Activated T-cell treated with anti-CD3 and anti-CD28 coated beads, Interleukin-2, amount 50 U/mL, for 4 hours (primary cell): ENCODE results near the gene CDH1. TPM values are rescaled to one million over a fixed set of nuclear protein-coding genes. Genes with fewer than 3 reads are reported as not detected.
A peak's percentile ranks its signal among the peaks of the same experiment; 100 is the strongest.
"Not testable (repeated sequence)": the region's sequence is repeated elsewhere in the genome, so short reads cannot be mapped to it uniquely, and the experiment has no call there.

Experiments
- ATAC-seq, 2 donors: fragments of 200-7000 bp; cut with Tn5 transposase; one replicate each; pipeline ENCODE4 v1.10.0; 2021
- DNase-seq: peaks from one replicate; pipeline ENCODE4 v3.0.0-alpha.2; 2020
- H3K27me3 Mint-ChIP-seq: one replicate; pipeline ENCODE4 v1.8.0; 2021; ENCODE audit warnings: low read depth, mixed read lengths
- H3K36me3 Mint-ChIP-seq: one replicate; pipeline ENCODE4 v1.8.0; 2022; ENCODE audit warnings: mixed read lengths; ENCODE audit not compliant: insufficient read depth
- H3K4me1 Mint-ChIP-seq: one replicate; pipeline ENCODE4 v1.8.0; 2021; ENCODE audit warnings: low read depth, mixed read lengths
- H3K4me3 Mint-ChIP-seq: one replicate; pipeline ENCODE4 v1.8.0; 2021; ENCODE audit warnings: mild to moderate bottlenecking, moderate library complexity, mixed read lengths
- H3K9me3 Mint-ChIP-seq: one replicate; pipeline ENCODE4 v1.8.0; 2021; ENCODE audit warnings: mixed read lengths
- total RNA-seq, 3 donors: library from RNA; stranded (reverse); gene quantifications; one replicate each; pipeline ENCODE4 v1.2.1, GENCODE V29; 2021

The CDH1 gene
- total RNA-seq = 1 to 10 TPM in 2 of 3 donors, under 1 TPM in 1; 0.71 to 1.8 (median 1.3) TPM

- Mint-ChIP-seq H3K4me1 (peaks cover 9% of the 10 kb centered on the region), H3K27me3 (peaks cover 49% of the 10 kb centered on the region), H3K9me3 (no peaks in the 10 kb centered on the region), H3K36me3 (no peaks in the 10 kb centered on the region), H3K4me3 (peak within 1 kb of the TSS; percentile 64)
- no peak for DNase-seq
- ATAC-seq = peak; percentile 63 to 77
These were observed at the start of gene CDH1 for GRCh38 chr16:68737046-68737729. CDH1 (plus strand) TSS chr16:68737292; CDS start chr16:68737416, 124 bp downstream.

GRCh38 chr16:68689921-68690320 is 47.2 kb upstream of the CDH1 start:
- Mint-ChIP-seq H3K9me3 (no peaks in the 10 kb centered on the region), H3K36me3 (no peaks in the 10 kb centered on the region), H3K4me3 (no peak overlapping the region), H3K4me1 (no peaks in the 10 kb centered on the region), H3K27me3 (peaks cover 5% of the 10 kb centered on the region)
- DNase-seq = no peak
- ATAC-seq = no peak

- Mint-ChIP-seq H3K27me3 (peaks cover 5% of the 10 kb centered on the region), H3K4me1 (no peaks in the 10 kb centered on the region), H3K9me3 (no peaks in the 10 kb centered on the region), H3K36me3 (no peaks in the 10 kb centered on the region), H3K4me3 (no peak overlapping the region)
- no peak for ATAC-seq
- DNase-seq = no peak
These were observed 41.5 kb upstream of the CDH1 start for GRCh38 chr16:68695575-68695974.

GRCh38 chr16:68696514-68696913 is 40.6 kb upstream of the CDH1 start:
- DNase-seq (no peak), ATAC-seq (no peak)
- H3K36me3 Mint-ChIP-seq = no peaks in the 10 kb centered on the region
- H3K9me3 Mint-ChIP-seq = no peaks in the 10 kb centered on the region
- H3K4me3 Mint-ChIP-seq = no peak overlapping the region
- peaks cover 5% of the 10 kb centered on the region for H3K27me3 Mint-ChIP-seq
- H3K4me1 Mint-ChIP-seq = no peaks in the 10 kb centered on the region

- Mint-ChIP-seq H3K4me3 (no peak overlapping the region), H3K27me3 (peaks cover 4% of the 10 kb centered on the region), H3K9me3 (no peaks in the 10 kb centered on the region), H3K36me3 (no peaks in the 10 kb centered on the region), H3K4me1 (no peaks in the 10 kb centered on the region)
- DNase-seq = no peak
- no peak for ATAC-seq
These were observed 39.0 kb upstream of the CDH1 start for GRCh38 chr16:68698091-68698490.

GRCh38 chr16:68700120-68700519 is 37.0 kb upstream of the CDH1 start:
- H3K36me3 Mint-ChIP-seq = no peaks in the 10 kb centered on the region
- H3K27me3 Mint-ChIP-seq = peaks cover 8% of the 10 kb centered on the region
- no peaks in the 10 kb centered on the region for H3K4me1 Mint-ChIP-seq
- no peaks in the 10 kb centered on the region for H3K9me3 Mint-ChIP-seq
- ATAC-seq (no peak), DNase-seq (no peak)
- H3K4me3 Mint-ChIP-seq = no peak overlapping the region

- no peak overlapping the region for H3K4me3 Mint-ChIP-seq
- H3K4me1 Mint-ChIP-seq = no peaks in the 10 kb centered on the region
- ATAC-seq = no peak
- H3K27me3 Mint-ChIP-seq = peaks cover 8% of the 10 kb centered on the region
- DNase-seq = no peak
- H3K36me3 Mint-ChIP-seq = no peaks in the 10 kb centered on the region
- no peaks in the 10 kb centered on the region for H3K9me3 Mint-ChIP-seq
These were observed 36.3 kb upstream of the CDH1 start for GRCh38 chr16:68700831-68701230.

GRCh38 chr16:68704232-68704867 is 32.7 kb upstream of the CDH1 start:
- Mint-ChIP-seq H3K4me1 (no peaks in the 10 kb centered on the region), H3K9me3 (no peaks in the 10 kb centered on the region), H3K36me3 (no peaks in the 10 kb centered on the region), H3K27me3 (peaks cover 5% of the 10 kb centered on the region), H3K4me3 (no peak overlapping the region)
- DNase-seq (peak; percentile 38), ATAC-seq (peak; percentile 72 to 74)

GRCh38 chr16:68707340-68708152 is 29.5 kb upstream of the CDH1 start:
- ATAC-seq (no peak), DNase-seq (no peak)
- H3K27me3 Mint-ChIP-seq = peaks cover 20% of the 10 kb centered on the region
- H3K4me3 Mint-ChIP-seq = no peak overlapping the region
- H3K4me1 Mint-ChIP-seq = peaks cover 7% of the 10 kb centered on the region
- H3K9me3 Mint-ChIP-seq = no peaks in the 10 kb centered on the region
- H3K36me3 Mint-ChIP-seq = no peaks in the 10 kb centered on the region

GRCh38 chr16:68710211-68710610 is 26.9 kb upstream of the CDH1 start:
- DNase-seq = no peak
- Mint-ChIP-seq H3K27me3 (peaks cover 16% of the 10 kb centered on the region), H3K36me3 (no peaks in the 10 kb centered on the region), H3K9me3 (no peaks in the 10 kb centered on the region), H3K4me3 (no peak overlapping the region), H3K4me1 (peaks cover 7% of the 10 kb centered on the region)
- ATAC-seq = no peak

- no peaks in the 10 kb centered on the region for H3K36me3 Mint-ChIP-seq
- H3K4me3 Mint-ChIP-seq = no peak overlapping the region
- H3K9me3 Mint-ChIP-seq = no peaks in the 10 kb centered on the region
- peak; percentile 69 to 73 for ATAC-seq
- H3K4me1 Mint-ChIP-seq = peaks cover 7% of the 10 kb centered on the region
- peaks cover 16% of the 10 kb centered on the region for H3K27me3 Mint-ChIP-seq
- DNase-seq = no peak
These were observed 25.5 kb upstream of the CDH1 start for GRCh38 chr16:68711421-68712139.

- Mint-ChIP-seq H3K27me3 (peaks cover 16% of the 10 kb centered on the region), H3K36me3 (no peaks in the 10 kb centered on the region), H3K4me3 (no peak overlapping the region), H3K4me1 (peaks cover 7% of the 10 kb centered on the region), H3K9me3 (no peaks in the 10 kb centered on the region)
- ATAC-seq = no peak
- DNase-seq = no peak
These were observed 23.7 kb upstream of the CDH1 start for GRCh38 chr16:68713361-68713760.

GRCh38 chr16:68715471-68715870 is 21.6 kb upstream of the CDH1 start:
- DNase-seq = no peak
- H3K4me1 Mint-ChIP-seq = peaks cover 11% of the 10 kb centered on the region
- H3K36me3 Mint-ChIP-seq = no peaks in the 10 kb centered on the region
- no peak overlapping the region for H3K4me3 Mint-ChIP-seq
- H3K27me3 Mint-ChIP-seq = peaks cover 7% of the 10 kb centered on the region
- no peak for ATAC-seq
- no peaks in the 10 kb centered on the region for H3K9me3 Mint-ChIP-seq

GRCh38 chr16:68716516-68716915 is 20.6 kb upstream of the CDH1 start:
- DNase-seq, H3K36me3 Mint-ChIP-seq, H3K9me3 Mint-ChIP-seq, ATAC-seq, H3K4me1 Mint-ChIP-seq, H3K4me3 Mint-ChIP-seq, H3K27me3 Mint-ChIP-seq: not testable (repeated sequence)
